Muscle of arm (tissue), 12 donors: ENCODE data around the gene KDM4C. TPM values are rescaled to one million over a fixed set of nuclear protein-coding genes. Genes with fewer than 3 reads are reported as not detected.

Source experiments
- DNase-seq: peaks from one replicate; pipeline ENCODE4 v3.0.0-alpha.2; 2013
- polyA plus RNA-seq, 12 donors: library from polyadenylated mRNA; unstranded; fragments of 120-200 nt; gene quantifications; one replicate each; pipeline ENCODE4 v1.2.1, GENCODE V29; 2013; ENCODE audit not compliant: insufficient read length in 12 of 12

The KDM4C gene
- polyA plus RNA-seq, 12 donors, result 10.7 to 32.0 (median 13.4) TPM; not detected in 1

- no peak for DNase-seq
Measured at GRCh38 chr9:7094576-7094975, 336.8 kb downstream of the KDM4C start.

GRCh38 chr9:7095058-7095457 is 337.3 kb downstream of the KDM4C start:
- no peak for DNase-seq

- no peak for DNase-seq
Measured at GRCh38 chr9:7097040-7097715, 339.4 kb downstream of the KDM4C start.

GRCh38 chr9:7097785-7098752 is 340.3 kb downstream of the KDM4C start:
- no peak for DNase-seq

GRCh38 chr9:7103367-7103766 is 345.6 kb downstream of the KDM4C start:
- no peak for DNase-seq

- no peak for DNase-seq
Measured at GRCh38 chr9:7103771-7104170, 346.0 kb downstream of the KDM4C start.

- no peak for DNase-seq
Measured at GRCh38 chr9:7104625-7105024, 346.9 kb downstream of the KDM4C start.

- no peak for DNase-seq
Measured at GRCh38 chr9:7105095-7105494, 347.3 kb downstream of the KDM4C start.

GRCh38 chr9:7108936-7109335 is 351.2 kb downstream of the KDM4C start:
- DNase-seq, result no peak

GRCh38 chr9:7111413-7111812 is 353.6 kb downstream of the KDM4C start:
- DNase-seq, result no peak

GRCh38 chr9:7115606-7116005 is 357.8 kb downstream of the KDM4C start:
- DNase-seq, result no peak

GRCh38 chr9:7117676-7118561 is 360.1 kb downstream of the KDM4C start:
- DNase-seq, result no peak

GRCh38 chr9:7118633-7119032 is 360.9 kb downstream of the KDM4C start:
- DNase-seq, result no peak

- no peak for DNase-seq
Measured at GRCh38 chr9:7119612-7120011, 361.8 kb downstream of the KDM4C start.

- no peak for DNase-seq
Measured at GRCh38 chr9:7121055-7121454, 363.3 kb downstream of the KDM4C start.

GRCh38 chr9:7121664-7122063 is 363.9 kb downstream of the KDM4C start:
- DNase-seq, result no peak

GRCh38 chr9:7123743-7124142 is 366.0 kb downstream of the KDM4C start:
- no peak for DNase-seq

- DNase-seq, result no peak
Measured at GRCh38 chr9:7125231-7125630, 367.5 kb downstream of the KDM4C start.

GRCh38 chr9:7129391-7129790 is 371.6 kb downstream of the KDM4C start:
- no peak for DNase-seq

GRCh38 chr9:7130266-7130820 is 372.6 kb downstream of the KDM4C start:
- DNase-seq, result no peak

- DNase-seq, result no peak
Measured at GRCh38 chr9:7132605-7133004, 374.8 kb downstream of the KDM4C start.

GRCh38 chr9:7135735-7136134 is 378.0 kb downstream of the KDM4C start:
- DNase-seq, result no peak
